Common myeloid progenitor, CD34-positive (primary cell): ENCODE results near the gene FRY.

ENCODE experiments used
- CTCF ChIA-PET: fragments of 350-600 bp; sonication (Branson Sonifier 250); formaldehyde crosslinking; loops from one replicate; lab custom pipeline; 2021; ENCODE audit warnings: antibody characterized with exemption; lab: Charles Lee
- POLR2A ChIA-PET: fragments of 350-600 bp; sonication (Branson Sonifier 250); formaldehyde crosslinking; loops from one replicate; lab custom pipeline; 2021; ENCODE audit warnings: antibody characterized with exemption; lab: Charles Lee
- DNase-seq, 3 donors: peaks; one replicate each; pipeline versions ENCODE4 v3.0.0 to v3.0.0-alpha.2; 2013
- H3K27ac ChIP-seq, 2 experiments: 1 replicate in 1 of 2; 2 replicates in 1 of 2; pipeline ENCODE4 v1.7.0; 2013; ENCODE audit warnings: inconsistent platforms in 2 of 2, low read length in 2 of 2, mild to moderate bottlenecking in 2 of 2, low read depth in 1 of 2, moderate library complexity in 1 of 2; ENCODE audit not compliant: severe bottlenecking in 2 of 2, insufficient read depth in 1 of 2, poor library complexity in 1 of 2
- H3K27me3 ChIP-seq, 5 experiments: replicated peaks in 2 of 5; 1 replicate in 3 of 5; 2 replicates in 2 of 5; pipeline versions ENCODE4 v1.6.1 to v1.7.0; 2013; ENCODE audit warnings: low read length in 4 of 5, mild to moderate bottlenecking in 2 of 5, moderate library complexity in 2 of 5, inconsistent platforms in 1 of 5; ENCODE audit not compliant: insufficient read depth in 5 of 5, control insufficient read depth in 4 of 5
- H3K36me3 ChIP-seq, 4 experiments: 1 replicate in 2 of 4; 2 replicates in 2 of 4; pipeline versions ENCODE4 v1.6.1 to v1.7.0; 2013; ENCODE audit warnings: low read length in 3 of 4, control low read depth in 1 of 4, mild to moderate bottlenecking in 1 of 4; ENCODE audit not compliant: control insufficient read depth in 4 of 4, insufficient read depth in 4 of 4
- H3K4me1 ChIP-seq, 4 experiments: 1 replicate in 3 of 4; 2 replicates in 1 of 4; pipeline versions ENCODE4 v1.6.1 to v1.7.1; 2013; ENCODE audit warnings: low read length in 3 of 4, mild to moderate bottlenecking in 3 of 4, control low read depth in 1 of 4, inconsistent platforms in 1 of 4, moderate library complexity in 1 of 4; ENCODE audit not compliant: control insufficient read depth in 4 of 4, insufficient read depth in 4 of 4; ENCODE audit errors: control extremely low read depth in 1 of 4
- H3K4me3 ChIP-seq, 7 experiments: 1 replicate in 4 of 7; 2 replicates in 3 of 7; pipeline versions ENCODE4 v1.5.1 to v1.7.0; 2013; ENCODE audit warnings: mild to moderate bottlenecking in 7 of 7, low read length in 6 of 7, moderate library complexity in 6 of 7, inconsistent platforms in 2 of 7, low read depth in 2 of 7, control low read depth in 1 of 7; ENCODE audit not compliant: insufficient read depth in 4 of 7, control insufficient read depth in 1 of 7; ENCODE audit errors: extremely low read depth in 1 of 7
- H3K9me3 ChIP-seq, 5 experiments: 1 replicate in 4 of 5; 2 replicates in 1 of 5; pipeline versions ENCODE4 v1.6.1 to v1.7.1; 2013; ENCODE audit warnings: low read length in 4 of 5, mild to moderate bottlenecking in 2 of 5, inconsistent platforms in 1 of 5, low read depth in 1 of 5, moderate library complexity in 1 of 5; ENCODE audit not compliant: control insufficient read depth in 4 of 5, insufficient read depth in 2 of 5; ENCODE audit errors: control extremely low read depth in 1 of 5
- WGBS: methylation state at CpG from one replicate; pipeline ENCODE4 v1.1.5; 2013; ENCODE audit not compliant: insufficient coverage; 5-methylcytosine and 5-hydroxymethylcytosine counted together

The FRY gene

GRCh38 chr13:32147976-32148375, 116.4 kb downstream of the FRY start:
- peak in 1 of 3 donors; percentile 24 for DNase-seq
- Histone ChIP-seq H3K9me3 (peaks cover 0 to 1% (median 0%) of the 10 kb centered on the region in 5 experiments), H3K27me3 (no peaks in the 10 kb centered on the region), H3K36me3 (peaks cover 0 to 28% (median 10%) of the 10 kb centered on the region in 4 experiments), H3K27ac (no peak overlapping the region), H3K4me3 (no peak overlapping the region), H3K4me1 (peaks cover 0 to 14% (median 3%) of the 10 kb centered on the region in 4 experiments)
- CTCF ChIA-PET, result interaction anchor here (1.2 to 1.3 kb wide), 2 partner anchors 9 to 16 kb away, joined by 3 read pairs; no protein-coding TSS in a partner anchor
- WGBS, result 40% methylated on average over 1 of the region's 4 CpGs
- POLR2A ChIA-PET, result no interaction called here

- H3K27ac ChIP-seq, result no peak overlapping the region
- peaks cover 0 to 34% (median 14%) of the 10 kb centered on the region in 4 experiments for H3K36me3 ChIP-seq
- no peaks in the 10 kb centered on the region for H3K27me3 ChIP-seq
- CTCF ChIA-PET, result no interaction called here
- H3K9me3 ChIP-seq, result peaks cover 0 to 4% (median 0%) of the 10 kb centered on the region in 5 experiments
- H3K4me3 ChIP-seq, result no peak overlapping the region
- POLR2A ChIA-PET, result no interaction called here
- WGBS, result no CpG with 5 or more reads among the region's 1 CpG
- peaks cover 0 to 12% (median 2%) of the 10 kb centered on the region in 4 experiments for H3K4me1 ChIP-seq
- DNase-seq, result no peak
Measured at GRCh38 chr13:32150239-32150638, 118.7 kb downstream of the FRY start.

- Histone ChIP-seq H3K36me3 (peaks cover 0 to 34% (median 13%) of the 10 kb centered on the region in 4 experiments), H3K9me3 (peaks cover 0 to 4% (median 0%) of the 10 kb centered on the region in 5 experiments), H3K27me3 (no peaks in the 10 kb centered on the region), H3K4me3 (no peak overlapping the region), H3K27ac (no peak overlapping the region), H3K4me1 (peaks cover 0 to 12% (median 2%) of the 10 kb centered on the region in 4 experiments)
- CTCF ChIA-PET, result no interaction called here
- 60% methylated on average over 1 of the region's 1 CpG for WGBS
- DNase-seq, result no peak
- POLR2A ChIA-PET, result no interaction called here
Measured at GRCh38 chr13:32150794-32151193, 119.2 kb downstream of the FRY start.

- H3K27me3 ChIP-seq, result no peaks in the 10 kb centered on the region
- peaks cover 0 to 4% (median 0%) of the 10 kb centered on the region in 5 experiments for H3K9me3 ChIP-seq
- H3K36me3 ChIP-seq, result peaks cover 0 to 34% (median 13%) of the 10 kb centered on the region in 4 experiments
- POLR2A ChIA-PET, result no interaction called here
- CTCF ChIA-PET, result interaction anchor here (1.3 kb wide), 1 partner anchor 25 kb away, joined by 3 read pairs; no protein-coding TSS in a partner anchor
- DNase-seq, result no peak
- no peak overlapping the region for H3K27ac ChIP-seq
- no peak overlapping the region for H3K4me3 ChIP-seq
- peaks cover 0 to 12% (median 2%) of the 10 kb centered on the region in 4 experiments for H3K4me1 ChIP-seq
- WGBS, result no CpG with 5 or more reads among the region's 5 CpGs
Measured at GRCh38 chr13:32151240-32151639, 119.7 kb downstream of the FRY start.

GRCh38 chr13:32153056-32153455, 121.5 kb downstream of the FRY start:
- no peak overlapping the region for H3K27ac ChIP-seq
- ChIA-PET CTCF (no interaction called here), POLR2A (no interaction called here)
- peaks cover 0 to 12% (median under 1%) of the 10 kb centered on the region in 4 experiments for H3K4me1 ChIP-seq
- peaks cover 0 to 4% (median 0%) of the 10 kb centered on the region in 5 experiments for H3K9me3 ChIP-seq
- 100% methylated on average over 1 of the region's 3 CpGs for WGBS
- H3K27me3 ChIP-seq, result no peaks in the 10 kb centered on the region
- no peak for DNase-seq
- no peak overlapping the region for H3K4me3 ChIP-seq
- H3K36me3 ChIP-seq, result peaks cover 0 to 27% (median 13%) of the 10 kb centered on the region in 4 experiments

- no peak for DNase-seq
- Histone ChIP-seq H3K27me3 (no peaks in the 10 kb centered on the region), H3K36me3 (peaks cover 0 to 28% (median 13%) of the 10 kb centered on the region in 4 experiments), H3K9me3 (no peaks in the 10 kb centered on the region), H3K27ac (no peak overlapping the region), H3K4me3 (no peak overlapping the region), H3K4me1 (peaks cover 0 to 8% (median 0%) of the 10 kb centered on the region in 4 experiments)
- 100% methylated on average over 1 of the region's 4 CpGs for WGBS
- ChIA-PET CTCF (interaction anchor here (1.0 kb wide), 1 partner anchor 17 kb away, joined by 3 read pairs; no protein-coding TSS in a partner anchor), POLR2A (no interaction called here)
Measured at GRCh38 chr13:32159137-32159869, 127.7 kb downstream of the FRY start.

- no peaks in the 10 kb centered on the region for H3K27me3 ChIP-seq
- peaks cover 0 to 22% (median 1%) of the 10 kb centered on the region in 4 experiments for H3K4me1 ChIP-seq
- H3K9me3 ChIP-seq, result no peaks in the 10 kb centered on the region
- no peak for DNase-seq
- H3K4me3 ChIP-seq, result no peak overlapping the region
- POLR2A ChIA-PET, result no interaction called here
- H3K36me3 ChIP-seq, result peaks cover 2 to 30% (median 17%) of the 10 kb centered on the region in 4 experiments
- CTCF ChIA-PET, result no interaction called here
- H3K27ac ChIP-seq, result no peak overlapping the region
- WGBS, result 74% methylated on average over 5 of the region's 5 CpGs
Measured at GRCh38 chr13:32162395-32163005, 130.9 kb downstream of the FRY start.
